Stimulated activated CD4-positive, alpha-beta T cell treated with anti-CD3 and anti-CD28 coated beads, Interleukin-2, amount 100 ng/mL, for 48 hours (primary cell): ENCODE results near the gene SLIT3.
"Not testable (repeated sequence)": the region's sequence is repeated elsewhere in the genome, so short reads cannot be mapped to it uniquely, and the experiment has no call there.

Source experiments
- DNase-seq, 2 donors: peaks; one replicate each; pipeline ENCODE4 v3.0.0-alpha.2; 2020

Gene SLIT3

DNA sequence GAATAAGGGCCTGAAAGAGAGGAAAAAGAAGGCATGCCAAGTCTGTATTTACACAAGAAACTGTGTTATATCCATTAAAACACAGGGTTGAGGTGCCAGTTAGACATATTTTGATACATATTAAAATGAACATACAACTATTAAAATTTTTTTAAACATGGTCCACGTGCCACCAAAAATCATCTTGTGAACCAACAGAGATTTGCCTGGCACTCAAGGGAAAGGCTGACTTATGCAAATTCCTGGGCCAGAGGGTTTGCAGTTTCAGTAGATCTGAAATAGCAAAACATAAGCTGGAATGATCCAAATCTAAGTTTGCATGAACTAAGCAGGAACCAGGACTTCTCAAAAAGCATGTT is 168.7 kb downstream of the SLIT3 start:
- DNase-seq: no peak

DNA sequence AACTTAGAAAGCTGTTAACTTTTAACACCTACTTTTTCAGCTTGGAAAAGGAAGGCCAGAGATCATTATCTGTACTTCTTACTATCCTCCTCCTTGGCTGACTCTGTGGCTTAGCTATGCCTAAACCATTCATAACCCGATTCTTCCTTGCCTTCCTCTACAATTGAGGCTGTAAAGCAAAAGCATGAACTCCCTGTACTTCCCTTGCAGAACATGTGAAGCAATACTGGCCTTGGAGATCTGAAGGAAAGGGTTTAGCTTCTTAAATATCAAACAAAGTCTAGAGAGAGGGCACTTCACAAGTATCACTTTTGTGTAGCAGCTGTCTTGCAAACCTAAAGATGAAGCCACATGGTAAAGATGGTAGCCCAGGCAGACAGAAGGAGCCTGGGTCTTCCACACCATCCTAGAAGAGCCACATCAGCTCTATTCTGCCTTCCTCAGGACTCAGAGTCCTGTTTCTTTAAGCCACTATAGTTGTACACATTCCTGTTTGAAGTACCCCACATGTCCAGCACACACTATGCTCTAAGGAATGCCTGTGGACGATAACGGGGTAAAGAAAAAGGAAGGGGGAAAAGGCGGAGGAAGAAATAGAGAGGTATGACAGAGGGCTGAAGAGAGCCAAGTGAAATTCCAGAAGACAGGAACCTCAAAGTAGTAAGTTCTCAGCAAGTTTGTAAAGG is 169.2 kb downstream of the SLIT3 start:
- DNase-seq: no peak

DNA sequence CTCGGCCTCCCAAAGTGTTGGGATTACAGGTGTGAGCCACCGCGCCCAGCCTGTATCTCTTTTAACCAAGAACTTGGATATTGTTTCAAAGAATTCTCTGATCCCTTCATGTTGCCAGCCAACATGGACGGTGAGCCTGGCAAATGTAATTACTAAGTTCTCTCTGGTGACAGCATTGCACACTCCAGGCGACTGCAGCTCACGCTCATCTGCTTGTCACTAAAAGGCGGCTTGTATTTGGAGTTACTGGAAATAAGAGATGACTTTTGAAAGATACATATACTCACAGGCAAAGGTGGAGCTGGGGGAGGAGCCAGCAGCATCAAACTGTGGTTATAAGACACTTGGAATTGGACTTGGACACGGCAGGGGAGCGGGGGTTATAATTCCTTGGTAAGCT is 172.3 kb downstream of the SLIT3 start:
- DNase-seq: no peak

DNA sequence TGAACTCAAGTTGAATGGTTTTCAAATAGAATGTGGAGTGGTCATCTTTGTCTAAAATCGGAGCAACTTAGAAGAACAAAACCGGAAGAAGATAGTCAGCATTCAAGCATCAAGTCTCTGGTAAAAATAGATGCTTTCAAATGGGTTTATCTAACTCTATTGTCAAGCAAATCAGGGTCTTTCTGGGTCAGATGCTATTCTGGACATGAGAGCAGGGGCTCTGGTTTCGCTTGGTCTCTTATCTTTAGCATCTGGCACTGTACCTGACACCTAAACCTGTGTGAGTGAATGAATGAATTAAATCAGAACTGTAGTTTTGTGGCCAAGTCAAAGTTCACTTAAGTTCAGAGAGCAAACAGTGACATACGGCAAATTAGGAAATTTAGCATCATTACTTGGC is 173.5 kb downstream of the SLIT3 start:
- no peak for DNase-seq

DNA sequence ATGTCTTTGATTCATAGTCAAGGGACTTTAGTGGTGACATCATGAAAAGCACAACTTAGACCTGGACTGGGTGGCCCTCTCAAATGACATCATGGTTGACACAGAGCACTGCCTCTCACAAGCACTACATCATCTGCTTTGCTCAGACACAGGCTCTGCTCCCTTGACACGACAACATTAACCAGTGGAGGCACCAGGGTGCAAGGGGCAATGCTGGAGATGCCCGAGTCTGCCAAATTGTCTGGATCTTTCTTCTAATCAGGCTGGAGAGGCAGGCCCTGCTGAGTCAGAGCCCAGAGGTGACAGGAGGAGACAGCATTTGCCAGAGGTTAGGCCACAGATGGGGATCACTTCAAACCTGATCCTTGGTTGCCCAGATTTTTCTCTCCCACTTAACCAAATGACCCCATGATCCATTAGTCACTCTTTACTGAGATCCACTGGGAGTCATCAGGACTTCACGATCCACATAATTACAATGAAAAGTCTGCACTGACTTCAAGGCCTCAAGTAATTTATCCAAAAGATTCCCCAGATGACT is 174.4 kb downstream of the SLIT3 start:
- DNase-seq: no peak

DNA sequence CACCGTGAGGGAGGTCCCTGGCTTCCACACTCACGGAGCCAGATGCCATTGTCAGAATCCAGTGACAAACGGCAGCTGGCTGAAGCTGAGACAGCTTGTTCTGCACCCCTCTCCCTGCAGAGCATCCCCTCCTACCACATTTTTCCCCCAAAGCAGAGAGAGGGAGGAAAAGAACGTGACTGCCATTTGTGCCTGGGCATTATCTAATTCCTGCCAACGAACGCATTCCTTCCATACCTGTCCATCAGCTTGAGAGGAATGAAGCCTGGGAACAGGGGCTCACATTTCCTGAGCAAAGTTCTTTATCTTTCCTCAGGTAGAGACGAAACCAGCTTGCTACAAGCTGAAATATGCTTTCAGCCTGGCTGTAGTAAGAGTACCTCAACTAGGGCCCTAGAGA is 175.4 kb downstream of the SLIT3 start:
- DNase-seq: no peak

DNA sequence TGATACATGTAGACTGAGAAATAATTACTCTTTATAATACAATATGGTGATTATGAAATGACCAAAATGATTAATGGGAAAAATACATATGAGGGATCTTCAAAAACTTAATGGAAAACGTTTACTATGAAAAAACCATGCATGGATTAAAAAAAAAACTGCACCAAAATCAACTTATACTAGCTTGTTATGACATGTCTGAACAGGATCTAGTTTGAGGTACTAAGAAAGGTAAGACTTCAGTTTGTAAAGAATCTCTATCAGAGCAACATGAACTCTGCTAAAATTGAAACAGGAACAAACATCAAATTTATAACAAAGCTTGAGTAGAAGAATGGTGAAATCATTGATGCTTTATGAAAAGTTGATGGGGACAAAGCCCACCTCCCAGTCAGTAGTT is 178.0 kb downstream of the SLIT3 start:
- DNase-seq: no peak

DNA sequence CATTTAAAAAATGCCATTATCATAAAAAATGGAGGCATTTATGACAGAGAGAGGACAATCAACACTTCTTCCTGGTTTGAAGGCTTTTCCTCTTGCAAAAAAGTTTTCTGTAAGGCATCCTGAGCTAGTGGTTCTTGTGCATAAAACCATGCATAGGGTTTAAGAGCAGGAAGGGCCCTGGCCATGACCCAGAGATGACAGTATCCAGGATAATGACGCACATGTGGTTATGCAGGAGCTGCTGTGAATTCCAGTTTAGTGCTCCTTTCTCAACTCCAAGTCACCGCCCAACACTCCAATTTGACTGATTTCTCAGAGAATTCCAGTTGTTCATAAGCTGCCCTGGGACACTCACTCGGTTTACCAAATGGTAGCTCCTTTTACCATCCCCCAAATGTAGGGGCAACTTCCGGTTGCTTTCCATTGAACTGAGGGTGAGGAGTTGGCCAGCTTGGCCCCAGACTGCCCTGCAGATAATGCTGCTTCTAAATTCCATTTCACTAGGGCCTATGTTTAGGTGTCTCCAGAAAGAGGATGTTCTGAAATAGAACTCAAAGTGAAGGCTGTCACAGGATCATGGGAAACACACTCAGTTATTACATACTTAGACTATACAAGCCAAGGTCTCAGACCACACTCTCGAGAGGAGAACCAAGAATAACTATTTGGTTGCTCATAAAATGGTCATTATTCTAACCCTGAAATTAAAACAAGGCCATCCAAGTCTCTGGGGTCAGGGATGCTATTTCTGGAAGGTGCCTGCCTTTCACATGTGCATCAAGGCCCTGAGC is 179.1 kb downstream of the SLIT3 start:
- DNase-seq: no peak

DNA sequence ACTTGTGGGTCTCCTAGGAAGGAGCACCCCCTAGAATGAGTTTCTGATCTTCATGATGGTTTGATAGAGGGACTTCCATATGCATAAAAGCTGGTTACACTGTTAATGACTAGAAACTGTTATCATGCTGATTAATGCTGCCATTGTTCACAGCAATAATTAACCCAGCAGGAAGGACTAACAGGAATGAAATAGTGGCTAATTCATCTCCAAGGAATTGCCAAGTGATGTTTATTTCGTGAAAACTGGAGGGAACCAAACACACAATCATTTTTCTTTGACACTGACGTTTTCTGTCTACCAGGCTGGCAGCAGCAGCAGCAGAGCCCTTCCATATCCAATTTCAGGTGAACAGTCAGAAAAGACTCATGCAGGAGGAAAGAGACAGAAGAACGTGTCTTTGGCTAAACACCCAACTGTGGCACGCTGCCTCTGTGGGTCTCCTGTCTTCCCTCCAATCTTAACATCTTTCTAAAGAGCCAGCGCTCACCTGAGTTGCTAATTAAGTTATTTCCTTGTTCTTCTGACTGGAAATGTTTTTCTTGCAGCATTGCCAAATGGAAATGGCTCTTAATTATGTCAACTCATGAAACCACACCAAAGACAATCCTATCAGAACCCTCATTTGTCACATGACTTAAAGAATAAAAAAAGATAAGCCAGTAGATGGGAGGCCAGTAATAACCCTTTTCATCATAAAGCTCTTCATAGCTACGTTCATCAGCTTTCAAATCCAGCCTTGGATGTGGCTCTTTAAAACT is 181.5 kb downstream of the SLIT3 start:
- no peak for DNase-seq

DNA sequence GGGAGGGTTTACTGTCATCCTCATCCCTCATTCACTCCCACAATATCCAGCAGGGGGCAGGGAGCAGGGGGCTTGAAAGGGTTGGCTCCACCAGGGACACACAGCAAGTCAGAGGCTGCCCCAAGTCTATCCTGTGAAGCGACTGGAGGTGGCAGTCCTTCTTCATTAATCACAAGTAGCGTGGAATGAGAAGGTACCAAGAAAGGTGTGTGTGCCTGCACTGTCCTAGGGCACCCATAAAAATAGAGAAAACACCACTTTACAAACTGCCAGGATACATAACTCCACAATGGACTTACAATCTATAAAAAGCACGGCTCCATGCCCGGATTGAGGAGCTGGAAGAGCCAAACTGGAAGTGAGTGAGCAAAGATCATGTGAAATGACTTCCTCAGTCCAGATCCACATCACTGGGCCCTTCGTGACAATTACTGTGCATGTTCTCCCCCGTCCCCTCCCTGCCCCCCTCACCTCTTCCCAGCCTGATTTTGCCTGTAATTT is 183.9 kb downstream of the SLIT3 start:
- DNase-seq: no peak

DNA sequence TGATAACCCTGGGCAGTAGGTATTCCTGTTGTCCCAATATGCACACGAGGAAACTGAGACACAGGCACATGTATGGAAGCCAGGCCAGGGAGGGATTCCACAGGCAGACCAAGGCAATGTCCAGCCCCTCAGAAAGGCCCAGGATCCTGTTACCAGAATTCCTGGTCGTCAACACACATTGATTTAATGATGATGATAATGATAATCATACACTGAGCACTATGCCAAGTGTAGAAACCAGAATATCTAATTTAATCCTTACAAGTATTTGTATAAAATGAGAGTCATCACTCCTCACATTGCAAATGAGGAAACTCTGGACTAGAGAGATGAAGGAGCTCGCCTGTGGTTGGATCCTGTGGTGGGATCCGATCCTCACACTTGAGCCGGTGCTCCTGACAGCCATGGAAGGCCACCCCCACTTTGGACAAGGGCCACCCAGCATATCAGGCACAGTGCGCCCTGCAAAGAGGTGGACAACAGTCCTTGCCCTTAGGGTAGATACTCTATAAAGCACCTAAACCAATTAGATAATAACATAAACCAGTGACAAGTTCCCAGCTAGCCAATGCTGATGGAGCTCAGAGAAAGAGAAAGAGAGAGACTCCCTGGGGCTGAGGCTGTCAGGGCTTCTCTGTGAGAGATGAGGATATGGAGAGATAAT is 185.3 kb downstream of the SLIT3 start:
- DNase-seq: no peak

DNA sequence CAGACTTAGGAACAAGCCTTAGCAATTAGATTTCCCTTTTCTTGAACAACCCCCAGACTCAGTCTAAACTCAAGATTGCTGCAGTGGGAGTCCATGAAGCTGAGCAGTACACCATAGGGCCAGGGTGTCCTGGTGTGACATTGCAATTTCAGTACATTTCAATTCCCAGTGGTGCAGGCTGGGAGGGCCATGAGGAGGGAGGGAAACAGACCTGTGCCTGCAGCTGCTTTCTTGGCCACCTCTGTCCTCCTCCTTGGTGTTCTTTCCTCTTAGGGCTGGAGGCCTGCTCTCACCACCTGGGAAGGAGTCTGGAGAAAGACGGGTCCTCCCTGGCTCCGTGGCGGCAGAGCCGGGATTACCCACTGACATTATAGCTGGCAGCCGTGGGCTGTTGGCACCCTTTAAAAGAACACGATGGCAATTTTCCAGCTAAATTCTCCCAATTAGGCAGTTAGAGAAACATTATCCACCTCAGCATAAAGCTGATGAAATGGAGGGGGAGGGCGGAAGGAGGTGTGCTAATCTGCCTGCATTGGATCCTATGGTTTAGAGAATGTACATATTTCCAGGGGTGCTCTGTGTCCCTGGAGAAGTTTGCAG is 186.4 kb downstream of the SLIT3 start:
- DNase-seq: no peak

DNA sequence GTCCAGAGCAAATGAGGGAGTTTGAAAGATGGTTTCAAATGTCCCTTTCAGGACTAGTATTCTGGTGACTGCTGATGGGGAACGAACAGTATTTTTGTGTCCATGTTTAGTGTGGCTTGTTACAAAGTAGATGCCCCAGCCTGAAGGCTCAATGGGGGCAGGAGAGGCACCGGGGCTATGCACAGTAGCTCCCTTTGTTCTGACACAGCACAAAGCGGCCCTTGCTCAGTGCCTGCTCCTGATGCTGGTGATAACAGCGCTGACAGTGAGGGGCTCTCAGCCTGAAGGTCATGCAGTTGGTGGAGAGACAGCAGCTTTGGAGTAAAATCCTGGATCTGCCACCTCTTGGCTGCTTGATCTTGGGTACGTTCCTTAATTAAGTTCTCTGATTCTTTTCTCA is 188.9 kb downstream of the SLIT3 start:
- no peak for DNase-seq

DNA sequence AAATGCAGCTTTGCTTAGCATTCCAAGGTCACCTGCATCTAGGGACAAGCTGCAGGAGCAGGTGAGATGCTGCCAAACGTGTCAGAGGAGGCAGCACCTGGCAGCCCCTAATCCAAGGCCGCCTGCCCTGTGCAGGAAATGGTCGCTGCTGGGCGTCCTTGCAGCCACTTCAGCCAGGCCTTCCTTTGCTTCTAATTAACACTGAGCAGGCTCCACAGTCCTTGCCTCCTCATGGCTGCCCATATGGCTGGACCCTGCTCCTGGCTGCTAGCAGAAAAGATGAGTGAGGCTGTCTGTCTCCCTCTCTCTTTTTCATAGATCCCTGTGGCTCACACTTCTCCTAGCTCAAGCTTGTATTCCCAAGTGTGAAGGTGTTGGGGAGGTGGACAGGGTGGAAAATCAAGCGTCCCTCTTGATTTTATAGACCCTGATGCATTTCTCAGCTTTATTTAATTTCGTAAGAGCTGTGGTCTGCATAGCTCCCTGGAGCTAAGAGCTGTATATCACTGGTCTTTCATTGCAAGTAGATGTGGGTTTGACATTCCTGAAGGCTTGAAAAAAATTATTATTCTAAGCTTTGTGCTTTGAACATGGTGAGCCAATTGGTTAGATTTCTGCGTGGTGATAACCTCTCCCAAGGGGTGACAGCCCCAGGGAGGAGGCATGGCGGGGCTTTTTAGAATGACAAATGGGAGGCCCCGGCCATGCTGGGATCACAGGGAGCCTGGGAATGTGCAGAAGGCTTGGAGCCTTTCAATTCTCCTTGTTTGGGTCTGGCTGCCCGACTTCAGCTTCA is 193.8 kb downstream of the SLIT3 start:
- DNase-seq: no peak

DNA sequence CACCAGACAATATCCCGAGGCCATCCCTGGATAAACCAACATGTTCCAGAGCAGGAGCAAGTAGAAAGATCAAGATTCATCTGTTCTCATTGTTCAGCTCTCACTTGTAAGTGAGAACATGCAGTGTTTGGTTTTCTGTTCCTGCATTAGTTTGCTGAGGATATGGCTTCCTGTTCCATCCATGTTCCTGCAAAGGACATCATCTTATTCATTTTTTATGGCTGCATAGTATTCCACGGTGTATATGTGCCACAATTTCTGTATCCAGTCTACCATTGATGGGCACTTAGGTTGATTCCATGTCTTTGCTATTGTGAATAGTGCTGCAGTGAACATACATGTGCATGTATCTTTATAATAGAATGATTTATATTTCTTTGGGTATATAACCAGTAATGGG is 195.4 kb downstream of the SLIT3 start:
- not testable (repeated sequence) for DNase-seq

DNA sequence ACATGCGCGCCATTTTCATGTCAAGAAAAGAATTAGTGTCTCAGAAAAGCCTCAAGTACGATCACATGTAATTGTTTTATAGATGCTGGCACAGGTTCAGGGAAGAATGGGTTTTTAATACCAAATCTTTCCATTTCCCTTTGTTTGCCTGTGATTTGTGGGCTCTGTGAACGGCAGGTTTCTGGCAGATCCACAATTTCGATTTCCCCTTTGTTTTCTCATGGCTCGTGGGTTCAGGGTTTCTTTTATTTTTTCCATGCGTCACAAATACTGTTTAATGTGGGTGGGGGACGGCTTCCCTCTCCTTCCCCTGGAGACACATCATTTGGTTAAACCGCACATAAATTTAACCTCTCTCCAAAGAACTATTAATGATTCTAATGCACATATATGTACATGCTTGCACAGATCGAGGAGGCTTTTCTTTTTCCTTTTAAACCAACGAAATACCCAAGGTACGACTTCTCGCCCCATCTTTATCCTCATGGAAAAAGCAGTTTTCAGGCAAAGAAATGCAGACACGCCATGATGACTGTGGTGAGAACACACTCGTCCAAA is 195.9 kb downstream of the SLIT3 start:
- DNase-seq: no peak

DNA sequence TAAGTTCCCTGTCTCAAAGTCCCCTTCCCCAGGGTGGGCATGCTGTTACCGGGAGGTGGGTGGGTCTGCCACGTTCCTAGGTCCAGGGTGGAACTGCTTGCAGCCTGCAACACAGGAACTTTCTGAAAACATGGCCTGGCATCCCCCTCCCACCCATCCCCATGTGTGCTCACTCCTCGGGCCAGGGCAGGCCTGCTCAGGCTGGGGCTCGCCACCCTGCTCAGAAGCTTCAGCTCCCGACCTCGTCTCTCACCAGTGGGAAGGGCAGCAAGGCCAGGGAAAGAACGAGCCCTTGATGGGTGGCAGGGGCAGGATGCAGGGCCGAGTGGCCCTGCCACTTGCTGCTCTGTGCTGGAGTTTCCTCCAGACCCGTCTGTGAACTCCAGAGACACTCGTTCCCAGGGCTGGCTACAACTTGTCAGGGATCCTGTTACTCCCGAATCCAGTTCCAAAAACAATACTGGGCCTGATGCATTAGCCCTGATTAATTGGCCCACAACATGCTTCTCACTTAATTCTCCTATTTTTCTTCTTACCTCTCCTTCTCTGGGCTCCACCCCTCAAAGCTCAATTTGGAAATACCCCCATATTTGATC is 197.3 kb downstream of the SLIT3 start:
- DNase-seq: no peak

DNA sequence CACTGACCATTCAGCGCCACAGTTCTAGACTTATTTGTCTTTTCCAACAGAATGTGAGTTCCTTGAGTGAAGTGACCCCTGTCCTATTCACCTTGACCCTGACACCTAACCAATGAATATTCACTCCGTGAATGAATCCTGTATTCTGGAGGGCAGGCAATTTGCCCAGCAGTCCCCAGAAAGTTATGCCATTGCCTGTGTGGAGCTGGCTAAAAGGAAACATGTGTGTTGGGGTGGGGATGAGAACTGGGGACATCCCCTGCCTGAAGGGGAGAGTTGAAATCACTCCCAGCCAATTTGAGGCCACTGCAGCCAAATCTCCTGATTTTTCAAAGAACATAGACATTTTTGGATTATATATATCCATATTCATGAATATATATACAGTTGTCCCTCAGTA is 199.0 kb downstream of the SLIT3 start:
- no peak for DNase-seq

DNA sequence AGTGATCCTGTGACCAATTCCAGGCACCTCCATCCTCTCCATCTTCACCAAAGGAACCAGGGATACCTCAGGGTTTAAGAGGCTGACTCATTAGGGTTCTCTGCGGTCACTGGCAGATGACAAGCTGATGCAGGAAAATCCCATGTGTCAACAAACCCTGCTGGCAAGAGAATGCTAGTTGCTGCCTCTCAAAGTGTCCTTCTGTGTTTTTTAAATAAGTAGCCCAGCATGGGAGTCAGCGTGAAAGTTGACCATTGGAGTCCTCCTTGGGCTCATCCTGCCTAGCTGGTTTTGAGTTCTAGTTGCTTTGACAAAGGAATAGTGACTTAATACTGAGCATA is 200.2 kb downstream of the SLIT3 start:
- DNase-seq: no peak

DNA sequence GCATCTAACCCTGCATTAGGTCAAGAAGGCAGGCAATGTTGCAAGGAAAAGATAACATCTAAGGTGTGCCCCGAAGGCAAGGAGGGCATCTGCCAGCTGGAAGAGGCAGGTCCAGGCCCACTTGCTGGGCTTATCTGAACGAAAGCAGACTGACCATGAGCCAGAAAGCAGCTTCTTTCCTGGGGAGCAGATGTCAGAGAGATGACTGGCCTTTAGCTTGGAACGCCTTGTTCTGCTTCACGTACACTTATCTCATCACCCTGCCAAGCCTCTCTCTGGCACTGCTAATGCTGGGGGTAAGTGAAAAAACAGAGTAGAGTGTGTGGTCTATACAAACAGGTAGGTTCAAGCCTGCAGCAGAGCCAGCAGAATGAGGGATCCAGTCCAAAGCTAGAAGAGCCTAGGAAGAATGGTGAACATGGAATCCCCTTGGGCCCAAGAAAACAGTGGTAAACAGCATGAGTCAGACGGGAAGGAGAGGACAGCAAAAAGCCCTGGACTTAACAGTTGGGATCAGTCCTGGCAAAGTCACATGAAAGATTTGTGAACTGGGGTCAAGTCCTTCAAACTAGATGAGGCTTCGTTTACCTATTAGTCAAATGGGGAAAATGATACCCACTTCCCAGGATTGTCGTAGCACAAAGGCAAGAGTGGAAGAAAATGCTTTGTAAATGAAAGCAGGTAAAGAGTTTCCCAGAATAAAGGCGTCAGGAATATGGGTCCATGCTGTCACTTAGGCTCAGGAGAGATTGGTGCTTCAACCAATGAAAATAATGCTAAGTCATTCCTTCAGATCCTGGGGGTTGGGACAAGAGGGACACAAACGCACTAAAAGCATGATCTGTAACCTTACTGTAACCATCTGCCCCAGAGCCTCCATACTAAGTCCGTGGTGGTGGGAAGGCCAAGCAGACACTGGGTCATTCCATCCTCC is 200.9 kb downstream of the SLIT3 start:
- no peak for DNase-seq
